HG02763 (cell line): Measurements from ENCODE around the gene LEKR1.

Experiments used
- ATAC-seq: cut with Tn5 transposase; IDR thresholded peaks from one replicate; pipeline ENCODE4 v1.9.1; 2021; ENCODE audit warnings: mild to moderate bottlenecking, moderate library complexity; ENCODE audit not compliant: unreplicated experiment

The LEKR1 gene

DNA sequence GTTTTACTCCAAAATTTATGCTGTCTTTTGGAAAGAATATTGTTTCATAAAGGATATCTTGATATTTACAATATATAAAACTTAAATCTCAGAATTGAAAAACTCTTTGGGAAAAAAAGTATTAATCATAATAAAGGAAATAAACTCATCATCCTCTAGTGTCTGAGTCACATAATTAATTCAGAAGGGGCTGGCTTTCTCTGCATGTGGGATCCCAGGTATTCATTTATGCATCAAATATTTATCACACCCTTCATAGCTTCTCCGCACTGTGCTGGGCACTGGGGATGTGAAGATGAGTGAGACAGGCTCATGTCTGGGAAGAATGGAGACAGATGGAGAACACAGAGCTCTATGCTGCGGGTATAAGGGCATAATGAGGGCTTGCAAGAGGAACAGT lies 268.1 kb downstream of the LEKR1 start:
- ATAC-seq, result no peak

DNA sequence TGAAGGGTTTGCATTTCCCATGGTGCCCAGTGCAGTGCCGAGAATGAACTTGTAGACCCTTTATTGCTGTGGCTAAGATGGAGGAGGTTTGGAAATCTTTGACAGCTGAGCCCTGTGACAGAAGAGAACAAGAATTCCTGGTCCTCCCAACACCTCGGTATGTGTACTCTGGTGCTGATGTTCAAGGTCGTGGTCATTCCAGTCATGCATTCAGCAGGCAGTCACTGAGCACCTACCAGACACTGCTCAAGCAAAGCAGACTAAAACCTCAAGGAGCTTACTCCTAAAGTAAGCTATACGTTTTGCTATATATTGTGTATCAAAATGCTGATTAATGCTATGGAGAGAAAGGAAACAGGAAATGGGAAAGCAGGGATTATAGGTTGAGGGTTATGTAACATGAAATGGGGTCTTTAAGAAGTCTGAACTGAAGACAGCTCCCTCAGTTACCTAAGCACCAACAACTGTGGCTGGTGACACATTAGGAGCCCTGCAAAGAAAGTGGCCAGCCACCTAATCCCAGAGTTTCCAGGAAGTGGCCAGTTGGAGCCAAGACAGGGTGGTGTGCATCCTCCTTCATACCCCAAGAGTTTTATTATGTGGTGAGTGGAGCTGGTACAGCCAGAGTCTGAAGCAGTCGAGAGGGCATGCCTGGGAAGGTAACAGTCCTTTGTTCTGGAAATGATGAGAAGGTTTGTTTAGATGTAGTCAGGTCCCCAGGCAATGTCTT lies 268.8 kb downstream of the LEKR1 start:
- no peak for ATAC-seq
